T-helper 1 cell treated with Interleukin-12 subunit alpha and Interleukin-12 subunit beta and Interleukin-4 antibody, amounts not matched to agents 30 μg/mL and 1 μg/mL, for 36 hours (primary cell): ENCODE measurements around the gene RAPH1.
A peak's percentile ranks its signal among the peaks of the same experiment; 100 is the strongest.
"Not testable (repeated sequence)": the region's sequence is repeated elsewhere in the genome, so short reads cannot be mapped to it uniquely, and the experiment has no call there.

ENCODE experiments used
- H3K27ac Mint-ChIP-seq: one replicate; pipeline ENCODE4 v1.8.0; 2021; ENCODE audit warnings: mild to moderate bottlenecking, mixed read lengths
- H3K27me3 Mint-ChIP-seq: one replicate; pipeline ENCODE4 v1.8.0; 2021; ENCODE audit warnings: low read depth, mixed read lengths
- H3K36me3 Mint-ChIP-seq: one replicate; pipeline ENCODE4 v1.8.0; 2021; ENCODE audit warnings: low read depth, mixed read lengths
- H3K4me1 Mint-ChIP-seq: one replicate; pipeline ENCODE4 v1.8.0; 2021; ENCODE audit warnings: low read depth, mixed read lengths
- H3K4me3 Mint-ChIP-seq: one replicate; pipeline ENCODE4 v1.8.0; 2021; ENCODE audit warnings: mild to moderate bottlenecking, moderate library complexity, mixed read lengths
- H3K9me3 Mint-ChIP-seq: one replicate; pipeline ENCODE4 v1.8.0; 2021; ENCODE audit warnings: mixed read lengths

The RAPH1 gene

GRCh38 chr2:203566161-203566560 is 31.1 kb upstream of the RAPH1 start:
- Mint-ChIP-seq H3K27ac (no peak overlapping the region), H3K36me3 (peaks cover 1% of the 10 kb centered on the region), H3K4me3 (no peak overlapping the region), H3K27me3 (peaks cover 64% of the 10 kb centered on the region), H3K9me3 (no peaks in the 10 kb centered on the region), H3K4me1 (peaks cover 5% of the 10 kb centered on the region)

GRCh38 chr2:203565076-203565475 is 30.0 kb upstream of the RAPH1 start:
- H3K27me3 Mint-ChIP-seq: peaks cover 60% of the 10 kb centered on the region
- H3K4me3 Mint-ChIP-seq: no peak overlapping the region
- H3K9me3 Mint-ChIP-seq: no peaks in the 10 kb centered on the region
- H3K36me3 Mint-ChIP-seq: peaks cover 1% of the 10 kb centered on the region
- H3K27ac Mint-ChIP-seq: no peak overlapping the region
- H3K4me1 Mint-ChIP-seq: peaks cover 3% of the 10 kb centered on the region

GRCh38 chr2:203562268-203562667 is 27.2 kb upstream of the RAPH1 start:
- Mint-ChIP-seq H3K27ac (no peak overlapping the region), H3K36me3 (no peaks in the 10 kb centered on the region), H3K4me1 (no peaks in the 10 kb centered on the region), H3K27me3 (peaks cover 40% of the 10 kb centered on the region), H3K9me3 (no peaks in the 10 kb centered on the region), H3K4me3 (no peak overlapping the region)

GRCh38 chr2:203559641-203560040 is 24.5 kb upstream of the RAPH1 start:
- Mint-ChIP-seq H3K27ac (no peak overlapping the region), H3K36me3 (no peaks in the 10 kb centered on the region), H3K27me3 (peaks cover 23% of the 10 kb centered on the region)

GRCh38 chr2:203553784-203554183 is 18.7 kb upstream of the RAPH1 start:
- Mint-ChIP-seq H3K36me3 (no peaks in the 10 kb centered on the region), H3K27me3 (peaks cover 9% of the 10 kb centered on the region), H3K4me3 (no peak overlapping the region), H3K27ac (no peak overlapping the region), H3K9me3 (no peaks in the 10 kb centered on the region), H3K4me1 (peaks cover under 1% of the 10 kb centered on the region)

More at GRCh38 chr2:203559641-203560040, 24.5 kb upstream of the RAPH1 start:
- Mint-ChIP-seq H3K4me3 (no peak overlapping the region), H3K9me3 (no peaks in the 10 kb centered on the region), H3K4me1 (no peaks in the 10 kb centered on the region)

- Mint-ChIP-seq H3K27me3 (peaks cover 9% of the 10 kb centered on the region), H3K27ac (no peak overlapping the region)
Observed at GRCh38 chr2:203551778-203552177, 16.7 kb upstream of the RAPH1 start.

GRCh38 chr2:203550266-203550665 is 15.2 kb upstream of the RAPH1 start:
- Mint-ChIP-seq H3K4me1 (peaks cover 8% of the 10 kb centered on the region), H3K27me3 (peaks cover 9% of the 10 kb centered on the region), H3K9me3 (no peaks in the 10 kb centered on the region), H3K27ac (no peak overlapping the region), H3K36me3 (no peaks in the 10 kb centered on the region), H3K4me3 (no peak overlapping the region)

More at GRCh38 chr2:203551778-203552177, 16.7 kb upstream of the RAPH1 start:
- H3K4me3 Mint-ChIP-seq: no peak overlapping the region
- no peaks in the 10 kb centered on the region for H3K9me3 Mint-ChIP-seq
- H3K36me3 Mint-ChIP-seq: no peaks in the 10 kb centered on the region
- H3K4me1 Mint-ChIP-seq: peaks cover 8% of the 10 kb centered on the region

- H3K27ac Mint-ChIP-seq: no peak overlapping the region
- peaks cover 8% of the 10 kb centered on the region for H3K4me1 Mint-ChIP-seq
- no peak overlapping the region for H3K4me3 Mint-ChIP-seq
- H3K9me3 Mint-ChIP-seq: no peaks in the 10 kb centered on the region
- H3K36me3 Mint-ChIP-seq: no peaks in the 10 kb centered on the region
- H3K27me3 Mint-ChIP-seq: peaks cover 7% of the 10 kb centered on the region
Observed at GRCh38 chr2:203549406-203549805, 14.3 kb upstream of the RAPH1 start.

GRCh38 chr2:203548887-203549286 is 13.8 kb upstream of the RAPH1 start:
- Mint-ChIP-seq H3K4me1 (peaks cover 8% of the 10 kb centered on the region), H3K4me3 (no peak overlapping the region), H3K27ac (no peak overlapping the region), H3K9me3 (no peaks in the 10 kb centered on the region), H3K36me3 (no peaks in the 10 kb centered on the region), H3K27me3 (peaks cover 5% of the 10 kb centered on the region)

- Mint-ChIP-seq H3K27ac (no peak overlapping the region), H3K9me3 (no peaks in the 10 kb centered on the region), H3K4me3 (no peak overlapping the region), H3K27me3 (peaks cover 10% of the 10 kb centered on the region), H3K4me1 (peaks cover 8% of the 10 kb centered on the region), H3K36me3 (no peaks in the 10 kb centered on the region)
Observed at GRCh38 chr2:203547356-203547755, 12.3 kb upstream of the RAPH1 start.

GRCh38 chr2:203544402-203544801 is 9.3 kb upstream of the RAPH1 start:
- Mint-ChIP-seq H3K36me3 (no peaks in the 10 kb centered on the region), H3K4me3 (no peak overlapping the region), H3K4me1 (peaks cover 8% of the 10 kb centered on the region), H3K27ac (no peak overlapping the region), H3K9me3 (no peaks in the 10 kb centered on the region), H3K27me3 (peaks cover 6% of the 10 kb centered on the region)

- H3K27ac Mint-ChIP-seq: no peak overlapping the region
- H3K4me3 Mint-ChIP-seq: no peak overlapping the region
Observed at GRCh38 chr2:203543898-203544328, 8.8 kb upstream of the RAPH1 start.

GRCh38 chr2:203540598-203540997 is 5.5 kb upstream of the RAPH1 start:
- H3K4me3 Mint-ChIP-seq, H3K36me3 Mint-ChIP-seq, H3K4me1 Mint-ChIP-seq, H3K27ac Mint-ChIP-seq: not testable (repeated sequence)
- Mint-ChIP-seq H3K27me3 (peaks cover 32% of the 10 kb centered on the region), H3K9me3 (peaks cover 20% of the 10 kb centered on the region)

More at GRCh38 chr2:203543898-203544328, 8.8 kb upstream of the RAPH1 start:
- peaks cover 8% of the 10 kb centered on the region for H3K4me1 Mint-ChIP-seq
- no peaks in the 10 kb centered on the region for H3K36me3 Mint-ChIP-seq
- H3K27me3 Mint-ChIP-seq: peaks cover 8% of the 10 kb centered on the region
- peaks cover 2% of the 10 kb centered on the region for H3K9me3 Mint-ChIP-seq

- H3K4me1 Mint-ChIP-seq: peaks cover 15% of the 10 kb centered on the region
- peaks cover 20% of the 10 kb centered on the region for H3K9me3 Mint-ChIP-seq
- H3K27ac Mint-ChIP-seq, H3K36me3 Mint-ChIP-seq, H3K4me3 Mint-ChIP-seq: not testable (repeated sequence)
- peaks cover 46% of the 10 kb centered on the region for H3K27me3 Mint-ChIP-seq
Observed at GRCh38 chr2:203538237-203538636, 3.1 kb upstream of the RAPH1 start.

GRCh38 chr2:203536586-203536951 is 1.5 kb upstream of the RAPH1 start:
- Mint-ChIP-seq H3K4me3 (peak overlapping the region; percentile 57), H3K4me1 (peaks cover 15% of the 10 kb centered on the region), H3K9me3 (peaks cover 20% of the 10 kb centered on the region), H3K27me3 (peaks cover 57% of the 10 kb centered on the region)
- H3K36me3 Mint-ChIP-seq, H3K27ac Mint-ChIP-seq: not testable (repeated sequence)
